GM21515 (cell line): ENCODE data around the gene MFSD1.

Experiments used
- ATAC-seq: cut with Tn5 transposase; IDR thresholded peaks from one replicate; pipeline ENCODE4 v1.9.1; 2021; ENCODE audit not compliant: unreplicated experiment

Gene MFSD1

DNA sequence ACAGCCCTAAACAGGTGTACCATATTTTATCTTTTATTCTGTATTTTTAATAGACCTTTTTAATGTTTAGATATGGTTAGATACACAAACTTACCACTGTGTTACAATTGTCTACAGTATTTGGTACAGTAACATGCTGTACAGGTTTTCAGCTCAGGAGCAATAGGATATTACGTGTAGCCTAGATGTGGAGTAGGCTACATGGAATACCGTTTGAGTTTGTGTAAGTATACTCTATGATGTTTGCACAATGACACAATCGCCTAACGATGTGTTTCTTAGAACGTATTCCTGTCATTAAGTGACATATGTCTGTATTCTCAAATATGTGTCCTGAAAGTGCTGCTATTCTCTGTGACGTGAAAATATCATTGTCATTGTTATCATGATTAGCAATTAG, 62.6 kb downstream of the MFSD1 start:
- ATAC-seq, result no peak

DNA sequence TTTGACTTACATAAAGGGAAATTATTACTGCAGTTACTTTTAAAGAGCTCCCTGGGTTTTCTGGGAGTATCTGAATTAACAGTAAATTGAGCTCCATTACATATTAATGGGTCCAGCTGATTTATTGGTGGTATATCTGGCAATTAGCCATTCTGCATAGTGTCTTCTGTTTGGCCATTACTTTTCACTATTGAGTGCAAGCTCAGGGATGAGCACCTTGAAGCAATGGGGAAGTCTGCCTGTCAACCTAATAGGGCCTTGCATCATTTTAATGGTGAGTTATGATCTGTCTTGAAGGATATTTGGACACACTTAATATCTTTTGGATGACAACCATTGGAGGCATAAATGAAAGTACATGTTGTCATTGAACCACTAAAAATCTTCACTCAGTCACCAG, 73.8 kb downstream of the MFSD1 start:
- no peak for ATAC-seq
